AG10803 (cell line): ENCODE results near the gene BDKRB2.

Source experiments
- DNase-seq: peaks from one replicate; pipeline ENCODE4 v3.0.0; 2010; ENCODE audit warnings: low read depth
- H3K4me3 ChIP-seq: 2 replicates; pipeline ENCODE4 v1.5.1; 2011; ENCODE audit warnings: mild to moderate bottlenecking, low read length, control low read depth
- TF ChIP-seq, protein P1 (sequence below): conservative IDR thresholded peaks from 2 replicates; pipeline ENCODE4 v1.5.1; 2011; ENCODE audit warnings: mild to moderate bottlenecking, low read length, control low read depth, inconsistent platforms

BDKRB2 gene

DNA sequence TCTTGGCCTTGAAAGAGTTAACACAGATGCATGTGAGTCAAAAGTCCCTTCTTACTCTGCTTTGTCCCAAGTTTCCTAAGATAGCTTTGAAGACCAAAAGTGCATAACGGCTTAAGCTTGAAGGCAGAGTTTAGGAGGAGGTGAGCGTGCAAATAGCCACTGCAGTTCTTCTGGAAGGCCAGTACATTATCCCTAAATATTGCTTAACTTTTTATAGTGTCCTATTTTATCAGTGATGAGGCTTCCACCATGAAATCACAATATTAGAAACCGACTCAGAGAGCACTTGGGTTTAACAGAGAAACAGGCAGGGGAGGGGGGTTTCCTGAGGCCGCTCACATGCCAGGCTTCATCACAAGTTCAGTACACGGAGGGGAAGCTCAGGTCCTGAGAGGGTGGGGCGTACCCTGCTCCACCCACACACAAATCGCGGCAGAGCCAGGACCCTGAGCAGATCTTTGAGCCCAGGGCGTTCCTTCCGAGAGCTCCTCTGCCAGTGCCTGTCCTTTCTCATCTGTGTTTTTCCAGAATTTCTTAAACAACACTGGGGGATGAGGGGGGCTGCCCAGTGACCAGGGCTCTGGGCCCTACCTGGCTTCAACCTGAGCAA is 26.8 kb upstream of the BDKRB2 start:
- DNase-seq: peak; percentile 29
- no peak overlapping the region for H3K4me3 ChIP-seq

DNA sequence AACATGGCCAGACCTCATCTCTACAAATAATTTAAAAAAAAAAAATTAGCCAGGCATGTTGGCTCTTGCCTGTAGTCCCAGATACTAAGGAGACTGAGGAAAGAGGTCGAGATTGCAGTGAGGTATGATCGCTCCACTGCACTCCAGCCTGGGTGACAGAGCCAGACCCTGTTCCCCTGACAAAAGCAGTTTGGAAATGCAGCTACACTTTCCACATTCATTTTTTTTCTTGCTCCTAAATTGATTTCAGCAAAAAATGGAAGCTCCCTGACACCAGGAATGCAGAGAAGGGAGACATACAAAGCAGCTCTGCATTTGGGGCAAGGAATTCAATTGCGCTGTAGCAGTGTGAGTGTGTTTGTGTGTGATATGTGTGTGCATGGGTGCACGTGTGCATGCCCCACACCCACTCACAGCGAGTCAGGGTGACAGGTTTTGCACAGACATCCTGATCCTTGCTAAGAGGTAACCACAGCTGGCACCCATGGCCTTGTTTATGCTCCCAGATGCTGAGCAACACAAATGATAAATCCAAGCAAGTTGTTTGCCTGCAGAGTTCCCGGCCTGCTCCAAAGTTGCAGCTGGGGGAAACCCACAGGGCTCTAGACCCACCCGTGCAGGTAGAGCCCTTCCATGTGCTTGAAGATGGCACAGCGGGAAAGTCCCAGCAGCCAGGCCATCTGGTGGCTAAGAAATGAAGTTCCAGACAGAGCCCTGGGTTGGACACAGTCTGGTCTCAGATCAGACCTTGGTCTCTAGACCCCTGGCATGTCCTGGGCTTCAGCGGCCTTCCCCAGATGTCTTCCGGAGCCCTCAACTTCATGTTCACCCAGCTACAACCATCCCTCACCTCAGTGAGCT is 25.9 kb upstream of the BDKRB2 start:
- peak; percentile 25 for DNase-seq
- H3K4me3 ChIP-seq: no peak overlapping the region
- TF ChIP-seq, protein P1, sequence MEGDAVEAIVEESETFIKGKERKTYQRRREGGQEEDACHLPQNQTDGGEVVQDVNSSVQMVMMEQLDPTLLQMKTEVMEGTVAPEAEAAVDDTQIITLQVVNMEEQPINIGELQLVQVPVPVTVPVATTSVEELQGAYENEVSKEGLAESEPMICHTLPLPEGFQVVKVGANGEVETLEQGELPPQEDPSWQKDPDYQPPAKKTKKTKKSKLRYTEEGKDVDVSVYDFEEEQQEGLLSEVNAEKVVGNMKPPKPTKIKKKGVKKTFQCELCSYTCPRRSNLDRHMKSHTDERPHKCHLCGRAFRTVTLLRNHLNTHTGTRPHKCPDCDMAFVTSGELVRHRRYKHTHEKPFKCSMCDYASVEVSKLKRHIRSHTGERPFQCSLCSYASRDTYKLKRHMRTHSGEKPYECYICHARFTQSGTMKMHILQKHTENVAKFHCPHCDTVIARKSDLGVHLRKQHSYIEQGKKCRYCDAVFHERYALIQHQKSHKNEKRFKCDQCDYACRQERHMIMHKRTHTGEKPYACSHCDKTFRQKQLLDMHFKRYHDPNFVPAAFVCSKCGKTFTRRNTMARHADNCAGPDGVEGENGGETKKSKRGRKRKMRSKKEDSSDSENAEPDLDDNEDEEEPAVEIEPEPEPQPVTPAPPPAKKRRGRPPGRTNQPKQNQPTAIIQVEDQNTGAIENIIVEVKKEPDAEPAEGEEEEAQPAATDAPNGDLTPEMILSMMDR: no peak; the same call in 1 of the 2 replicates

More for the DNA sequence above, 26.8 kb upstream of the BDKRB2 start:
- TF ChIP-seq, protein P1: no peak

DNA sequence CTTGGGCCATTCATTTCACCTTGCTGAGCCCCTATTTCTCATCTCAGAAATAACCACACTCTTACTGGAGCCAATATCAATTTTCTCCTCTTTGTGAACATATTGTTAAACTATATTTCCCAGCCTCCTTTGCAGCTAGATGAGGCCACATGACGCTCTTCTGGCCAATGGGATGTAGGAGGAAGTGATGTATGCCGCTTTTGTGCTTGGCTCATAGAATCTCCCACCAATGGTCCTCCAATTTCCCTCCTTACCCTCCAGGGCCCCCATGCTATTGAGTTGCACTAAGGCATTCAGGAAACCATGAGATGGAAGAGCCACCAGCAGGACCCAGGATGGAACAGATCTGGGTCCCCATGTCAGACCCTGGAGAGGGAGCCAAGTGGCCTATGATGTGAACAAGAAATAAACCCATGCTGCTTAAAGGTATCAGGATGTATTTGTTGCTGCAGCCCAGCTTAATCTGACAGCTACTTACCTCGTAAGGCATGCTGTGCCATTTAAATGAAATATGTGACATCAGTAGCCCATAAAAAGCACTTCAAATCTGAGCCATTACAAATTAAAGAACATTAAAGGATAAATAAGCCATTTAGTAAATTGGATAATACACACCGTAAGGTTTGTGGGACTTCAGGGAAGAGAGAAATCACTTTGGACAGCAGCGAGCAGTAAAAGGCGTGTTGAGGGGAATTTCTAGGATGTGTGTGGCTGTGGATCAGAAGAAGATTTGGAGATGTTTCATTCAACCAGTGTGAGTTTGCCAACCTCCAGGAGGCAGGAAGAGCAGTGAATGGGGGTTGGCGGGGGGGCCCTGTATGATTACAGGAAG is 24.4 kb upstream of the BDKRB2 start:
- TF ChIP-seq, protein P1: no peak
- DNase-seq: no peak
- no peak overlapping the region for H3K4me3 ChIP-seq

DNA sequence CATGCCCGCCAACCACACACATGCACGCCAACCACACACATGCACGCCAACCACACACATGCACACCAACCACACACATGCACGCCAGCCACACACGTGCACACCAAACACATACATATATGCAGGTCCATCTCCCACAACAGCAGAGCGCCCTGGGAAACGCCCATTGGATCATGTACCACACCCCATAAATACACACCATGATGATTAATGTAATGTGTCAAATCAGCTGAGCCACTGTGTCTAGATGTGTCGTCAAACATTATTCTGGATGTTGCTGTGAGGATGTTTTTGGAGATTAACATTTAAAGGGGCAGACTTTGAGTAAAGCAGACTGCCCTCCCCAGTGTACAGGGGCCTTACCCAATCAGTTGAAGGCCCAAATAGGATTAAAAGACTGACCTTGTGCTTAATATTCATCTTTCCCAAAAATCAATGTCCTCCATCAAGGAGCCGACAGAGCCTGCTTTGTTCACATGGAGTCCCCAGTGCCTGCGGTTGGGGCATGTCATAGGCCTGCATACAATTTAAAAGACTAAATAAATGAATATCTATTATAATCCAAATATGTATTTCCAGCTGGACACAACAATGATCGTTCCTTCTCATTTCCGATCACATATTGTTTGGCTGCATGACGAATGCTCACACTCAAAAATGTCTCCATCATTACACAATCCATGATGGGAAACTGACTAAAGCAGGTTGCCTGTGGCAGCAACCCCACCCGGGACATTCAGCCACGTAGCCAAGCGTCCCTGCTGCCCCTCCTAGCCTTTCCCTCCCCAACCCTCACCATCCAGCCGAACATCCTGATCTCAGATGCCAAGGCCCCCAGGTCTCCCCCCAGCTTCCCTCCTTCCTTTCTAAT is 23.2 kb upstream of the BDKRB2 start:
- DNase-seq: no peak
- H3K4me3 ChIP-seq: no peak overlapping the region
- TF ChIP-seq, protein P1: no peak

DNA sequence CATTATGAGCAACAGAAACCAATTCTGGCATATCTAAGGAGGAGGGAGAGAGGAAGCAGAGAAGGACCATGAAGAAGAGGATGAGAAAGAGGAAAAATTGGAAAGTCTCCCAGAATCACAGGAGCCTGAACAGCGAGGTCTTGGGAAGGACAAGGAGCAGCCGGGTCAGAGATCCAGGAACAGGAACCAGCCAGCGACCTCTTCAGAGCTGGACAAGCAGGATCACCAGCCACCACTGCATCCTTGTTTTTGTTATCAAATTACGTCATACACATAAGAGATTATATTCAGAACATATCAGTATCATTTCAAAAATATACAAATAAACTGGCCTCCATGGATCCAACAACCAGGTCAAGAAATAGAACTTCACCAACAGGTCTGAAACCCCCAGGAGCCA is 22.1 kb upstream of the BDKRB2 start:
- no peak for DNase-seq
- no peak overlapping the region for H3K4me3 ChIP-seq
- TF ChIP-seq, protein P1: no peak

DNA sequence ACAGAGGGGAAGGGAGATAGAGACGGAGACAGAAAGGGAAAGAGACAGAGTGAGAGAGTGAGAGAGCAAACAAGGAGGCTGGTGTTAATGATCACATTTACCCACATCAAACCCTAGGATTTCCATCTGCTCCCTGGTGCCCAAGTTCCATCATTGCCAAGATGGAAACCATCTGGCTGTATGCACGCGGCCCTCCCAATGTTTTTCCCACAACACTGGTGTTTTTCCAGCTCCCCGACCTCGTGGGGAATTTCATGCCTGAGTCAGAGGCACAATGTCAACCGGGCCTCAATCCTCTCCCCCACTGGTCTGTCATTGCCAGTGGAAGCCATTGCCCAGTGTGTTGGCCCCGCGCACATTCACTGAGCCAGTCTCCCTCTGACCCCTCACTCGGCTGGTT is 19.9 kb upstream of the BDKRB2 start:
- TF ChIP-seq, protein P1: no peak
- no peak overlapping the region for H3K4me3 ChIP-seq
- DNase-seq: peak; percentile 90
